Adipocyte (in vitro differentiated cells): Measurements from ENCODE around the gene OR52N1.

ENCODE experiments used
- DNase-seq: peaks from one replicate; pipeline ENCODE4 v3.0.0-alpha.2; 2015; ENCODE audit warnings: low read depth
- H3K27me3 ChIP-seq: replicated peaks from 2 replicates; pipeline ENCODE4 v1.7.0; 2013; ENCODE audit warnings: mild to moderate bottlenecking, low read length, moderate library complexity; ENCODE audit not compliant: control insufficient read depth, insufficient read depth
- H3K36me3 ChIP-seq: 2 replicates; pipeline ENCODE4 v1.7.0; 2013; ENCODE audit warnings: low read length, mild to moderate bottlenecking, moderate library complexity; ENCODE audit not compliant: control insufficient read depth, insufficient read depth, severe bottlenecking
- H3K4me1 ChIP-seq: 2 replicates; pipeline ENCODE4 v1.7.0; 2013; ENCODE audit warnings: mild to moderate bottlenecking, low read length, moderate library complexity; ENCODE audit not compliant: control insufficient read depth, insufficient read depth
- H3K4me3 ChIP-seq: 2 replicates; pipeline ENCODE4 v1.7.0; 2013; ENCODE audit warnings: mild to moderate bottlenecking, low read length, moderate library complexity
- H3K9ac ChIP-seq: 2 replicates; pipeline ENCODE4 v1.7.0; 2013; ENCODE audit warnings: mild to moderate bottlenecking, low read length, moderate library complexity
- H3K9me3 ChIP-seq: 2 replicates; pipeline ENCODE4 v1.7.0; 2013; ENCODE audit warnings: mild to moderate bottlenecking, low read length, moderate library complexity; ENCODE audit not compliant: control insufficient read depth

The OR52N1 gene

DNA sequence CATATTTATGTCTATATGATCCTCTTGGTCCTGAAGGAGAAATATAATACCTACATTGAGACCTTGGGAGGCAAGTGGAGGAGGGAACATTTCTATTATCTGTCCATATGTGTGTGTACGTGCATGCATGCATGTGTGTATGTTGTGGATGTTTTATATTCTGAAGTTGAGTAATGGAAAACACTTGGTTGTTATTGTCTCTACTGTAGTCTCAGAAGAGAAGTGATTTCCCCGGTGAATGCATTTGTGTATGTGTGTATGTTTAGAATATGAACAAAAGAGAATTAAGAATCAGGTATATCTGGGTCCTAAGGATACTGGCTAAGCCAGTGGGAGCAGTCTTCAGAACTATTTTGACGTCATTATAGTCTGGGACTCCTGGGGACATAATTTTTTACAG lies at the start of gene OR52N1:
OR52N1 (minus strand) TSS at position 101 of the 400 bp plus-strand sequence. CDS start 2,449 bp downstream, outside the sequence.
- Histone ChIP-seq H3K36me3 (no peaks in the 10 kb centered on the region), H3K4me1 (no peaks in the 10 kb centered on the region), H3K27me3 (peaks cover 3% of the 10 kb centered on the region), H3K9me3 (no peaks in the 10 kb centered on the region), H3K9ac (no peak within 1 kb of the TSS), H3K4me3 (no peak within 1 kb of the TSS)
- no peak for DNase-seq

DNA sequence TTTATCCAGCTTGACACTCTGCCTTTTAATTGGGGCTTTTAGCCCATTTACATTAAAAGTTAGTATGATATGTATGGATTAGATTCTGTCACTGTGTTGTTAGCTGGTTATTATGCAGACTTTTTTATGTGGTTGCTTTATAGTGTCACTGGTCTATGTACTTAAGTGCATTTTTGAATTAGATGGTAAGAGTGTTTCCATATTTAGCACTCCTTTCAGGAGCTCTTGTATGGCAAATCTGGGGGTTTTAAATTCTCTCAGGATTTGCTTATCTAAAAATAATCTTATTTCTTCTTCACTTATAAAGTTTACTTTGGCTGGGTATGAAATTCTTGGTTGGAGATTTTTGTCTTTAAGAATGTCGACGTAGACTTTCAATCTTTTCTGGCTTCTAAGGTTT lies 46.6 kb upstream of the OR52N1 start:
- peaks cover 4% of the 10 kb centered on the region for H3K27me3 ChIP-seq
- H3K9ac ChIP-seq: no peak overlapping the region
- H3K9me3 ChIP-seq: no peaks in the 10 kb centered on the region
- H3K4me3 ChIP-seq: no peak overlapping the region
- no peak for DNase-seq
- no peaks in the 10 kb centered on the region for H3K36me3 ChIP-seq
- no peaks in the 10 kb centered on the region for H3K4me1 ChIP-seq

DNA sequence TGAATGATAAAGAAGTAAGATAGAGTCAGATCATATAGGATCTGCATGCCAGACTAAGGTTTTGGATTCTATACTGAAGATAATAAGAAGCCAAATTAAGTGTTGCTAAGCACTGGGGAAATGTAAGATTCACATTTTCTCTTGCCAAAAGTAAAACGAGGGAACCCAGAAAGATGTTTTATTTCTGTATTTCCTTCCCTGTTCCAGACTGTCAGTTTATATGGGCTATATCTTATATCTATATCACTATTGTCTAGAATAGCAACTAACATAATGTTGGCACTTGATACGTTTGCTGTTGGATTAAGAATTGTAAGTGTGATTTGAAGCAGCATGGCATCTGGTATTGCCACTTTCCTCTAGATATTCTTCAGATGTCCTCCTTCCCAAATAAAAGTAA lies 42.4 kb upstream of the OR52N1 start:
- no peak overlapping the region for H3K9ac ChIP-seq
- H3K4me3 ChIP-seq: no peak overlapping the region
- DNase-seq: no peak
- peaks cover 4% of the 10 kb centered on the region for H3K27me3 ChIP-seq
- H3K4me1 ChIP-seq: peaks cover 8% of the 10 kb centered on the region
- H3K36me3 ChIP-seq: no peaks in the 10 kb centered on the region
- H3K9me3 ChIP-seq: no peaks in the 10 kb centered on the region

DNA sequence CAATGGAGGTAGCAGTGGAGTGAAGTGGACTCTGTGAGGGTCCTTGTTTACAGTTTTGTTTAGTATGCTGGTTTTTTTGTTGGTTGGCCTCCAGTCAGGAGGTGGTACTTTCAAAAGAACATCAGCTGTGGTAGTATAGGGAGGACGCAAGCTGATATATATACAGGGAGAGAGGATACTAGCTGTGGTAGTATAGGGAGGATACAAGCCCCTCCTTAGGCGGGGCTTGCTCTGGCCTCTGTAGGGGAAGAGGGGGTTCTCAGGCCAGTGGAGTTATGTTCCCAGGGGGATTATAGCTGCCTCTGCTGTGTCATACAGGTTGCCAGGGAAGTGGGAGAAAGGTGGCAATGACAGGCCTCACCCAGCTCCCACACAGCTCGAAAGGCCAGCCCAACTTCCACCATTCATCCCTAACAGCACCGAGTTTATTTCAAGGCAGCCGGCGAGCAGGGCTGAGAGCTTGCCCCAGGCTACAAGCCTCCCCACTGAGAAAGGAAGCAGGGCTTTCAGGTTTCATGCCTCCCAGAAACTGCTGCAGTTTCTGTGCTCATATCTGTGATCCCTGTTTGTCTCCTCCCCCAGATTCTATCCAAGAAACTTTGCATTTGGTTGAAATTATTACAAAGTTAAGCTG lies 40.2 kb upstream of the OR52N1 start:
- DNase-seq: no peak
- Histone ChIP-seq H3K9me3 (no peaks in the 10 kb centered on the region), H3K9ac (no peak overlapping the region), H3K36me3 (no peaks in the 10 kb centered on the region), H3K4me3 (no peak overlapping the region), H3K27me3 (peaks cover 4% of the 10 kb centered on the region), H3K4me1 (peaks cover 8% of the 10 kb centered on the region)

DNA sequence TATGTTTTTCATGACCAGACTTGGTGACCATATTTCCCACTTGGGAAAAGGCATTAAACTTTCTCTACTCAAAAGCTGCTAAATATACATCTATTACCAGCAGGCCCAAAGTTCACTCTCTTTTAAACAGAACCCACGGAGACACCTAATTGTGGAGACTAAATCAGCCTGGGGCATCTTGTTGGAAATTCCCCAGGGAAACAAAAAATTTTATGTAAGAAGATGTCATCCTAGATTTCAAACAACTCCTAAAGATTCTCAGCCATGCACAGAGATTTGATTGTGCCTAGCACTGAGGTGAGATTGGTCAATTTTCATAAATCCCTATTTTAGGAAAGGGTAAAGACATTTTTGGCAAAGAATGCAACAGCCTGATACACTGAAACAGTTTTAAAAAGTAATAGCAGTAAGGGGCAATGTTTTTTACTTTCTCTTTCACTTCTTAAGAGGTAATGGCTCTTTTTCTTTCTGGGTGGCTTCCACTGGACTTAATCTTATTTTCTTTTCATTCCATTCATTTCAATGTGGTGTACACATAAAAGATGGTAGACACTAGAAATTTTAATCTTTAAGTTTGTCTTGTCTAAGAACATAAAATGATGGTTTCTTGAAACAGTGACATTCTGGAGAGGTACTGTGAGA lies 27.3 kb upstream of the OR52N1 start:
- Histone ChIP-seq H3K27me3 (no peaks in the 10 kb centered on the region), H3K36me3 (no peaks in the 10 kb centered on the region), H3K9me3 (no peaks in the 10 kb centered on the region), H3K4me1 (peaks cover 7% of the 10 kb centered on the region), H3K9ac (no peak overlapping the region), H3K4me3 (no peak overlapping the region)
- peak; percentile 12 for DNase-seq

DNA sequence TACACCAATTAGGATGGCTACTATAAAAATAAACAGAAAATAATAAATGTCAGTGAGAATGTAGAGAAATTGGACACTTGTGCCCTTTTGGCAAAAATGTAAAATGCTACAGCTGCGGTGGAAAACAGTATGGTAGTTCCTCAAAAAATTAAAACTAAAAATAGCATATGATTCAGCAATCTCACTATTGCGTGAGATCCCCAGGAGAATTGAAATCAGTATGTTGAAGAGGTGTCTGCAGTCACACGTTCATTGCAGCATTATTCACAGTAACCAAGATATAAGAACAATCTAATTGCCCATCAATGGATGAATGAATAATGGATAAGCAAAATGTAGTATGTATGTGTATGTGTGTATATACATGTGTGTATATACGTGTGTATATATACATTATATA lies 24.5 kb upstream of the OR52N1 start:
- DNase-seq: no peak
- Histone ChIP-seq H3K4me3 (no peak overlapping the region), H3K36me3 (no peaks in the 10 kb centered on the region), H3K9me3 (no peaks in the 10 kb centered on the region), H3K9ac (no peak overlapping the region), H3K4me1 (peaks cover 7% of the 10 kb centered on the region), H3K27me3 (no peaks in the 10 kb centered on the region)

DNA sequence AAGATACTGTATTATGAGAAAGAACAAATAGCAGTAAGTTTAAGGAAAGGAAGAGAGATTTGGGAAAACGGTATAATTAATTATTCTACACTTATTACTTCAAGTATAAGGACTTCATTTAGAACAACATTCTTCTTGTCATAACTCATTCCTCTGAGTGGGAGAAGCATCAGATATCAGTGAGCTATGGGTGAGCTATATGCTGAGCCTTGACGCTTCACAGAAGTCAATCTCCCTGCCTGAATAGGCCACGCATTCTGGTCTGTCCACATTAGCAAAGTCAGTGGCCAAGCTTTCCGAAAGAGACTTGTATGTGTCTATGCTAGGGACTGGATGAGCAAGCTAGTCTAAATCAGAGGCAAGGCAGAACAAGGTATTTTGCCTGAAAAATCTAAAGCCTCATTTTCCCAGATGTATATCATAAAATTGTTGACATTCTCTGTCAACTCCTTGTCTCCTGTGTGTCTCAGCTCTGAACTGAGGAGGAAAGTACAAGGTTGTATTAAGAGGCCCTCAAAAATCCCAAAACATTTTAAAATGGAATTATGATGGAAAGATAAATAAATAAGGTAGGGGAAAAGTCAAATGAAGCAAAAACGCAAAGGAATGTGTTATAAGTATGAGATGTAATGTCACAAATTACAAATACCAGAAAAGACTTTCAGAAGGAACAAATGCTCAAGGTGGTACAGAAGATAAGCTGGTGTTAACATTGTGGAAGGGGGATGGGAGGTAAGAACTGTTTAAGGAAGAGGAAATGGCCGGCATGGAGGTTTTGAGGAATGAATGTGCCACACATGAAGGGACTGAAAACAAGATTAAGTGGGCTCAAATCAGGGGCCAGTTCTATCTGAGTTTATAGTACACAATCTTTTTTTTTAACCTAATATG lies 19.1 kb upstream of the OR52N1 start:
- DNase-seq: no peak

DNA sequence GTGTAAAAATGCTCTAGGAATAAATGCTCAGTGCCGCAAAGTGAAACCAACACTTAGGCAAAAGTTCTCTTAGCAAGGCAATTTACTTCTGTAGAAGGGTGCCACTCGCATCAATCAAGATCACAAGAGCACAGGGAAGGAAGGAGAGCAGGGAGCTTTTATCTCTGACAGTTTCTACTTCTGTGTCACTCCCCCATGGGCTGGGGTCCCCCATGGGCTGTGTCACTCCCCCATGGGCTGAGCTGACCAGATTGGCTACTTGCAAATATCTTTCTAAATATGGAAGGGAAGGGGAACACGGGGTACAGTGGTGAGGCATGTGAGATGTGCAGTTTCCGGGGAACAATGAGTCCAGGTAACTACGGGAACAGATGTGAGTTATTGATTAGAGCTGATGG lies 18.1 kb upstream of the OR52N1 start:
- Histone ChIP-seq H3K27me3 (no peaks in the 10 kb centered on the region), H3K9ac (peak overlapping the region; percentile 79), H3K4me3 (peak overlapping the region; percentile 88), H3K9me3 (peaks cover 3% of the 10 kb centered on the region), H3K4me1 (peaks cover 8% of the 10 kb centered on the region), H3K36me3 (no peaks in the 10 kb centered on the region)
- peak; percentile 2 for DNase-seq

More for the DNA sequence above, 19.1 kb upstream of the OR52N1 start:
- H3K36me3 ChIP-seq: no peaks in the 10 kb centered on the region
- no peaks in the 10 kb centered on the region for H3K9me3 ChIP-seq
- H3K9ac ChIP-seq: no peak overlapping the region
- H3K4me3 ChIP-seq: no peak overlapping the region
- no peaks in the 10 kb centered on the region for H3K27me3 ChIP-seq
- peaks cover 9% of the 10 kb centered on the region for H3K4me1 ChIP-seq

DNA sequence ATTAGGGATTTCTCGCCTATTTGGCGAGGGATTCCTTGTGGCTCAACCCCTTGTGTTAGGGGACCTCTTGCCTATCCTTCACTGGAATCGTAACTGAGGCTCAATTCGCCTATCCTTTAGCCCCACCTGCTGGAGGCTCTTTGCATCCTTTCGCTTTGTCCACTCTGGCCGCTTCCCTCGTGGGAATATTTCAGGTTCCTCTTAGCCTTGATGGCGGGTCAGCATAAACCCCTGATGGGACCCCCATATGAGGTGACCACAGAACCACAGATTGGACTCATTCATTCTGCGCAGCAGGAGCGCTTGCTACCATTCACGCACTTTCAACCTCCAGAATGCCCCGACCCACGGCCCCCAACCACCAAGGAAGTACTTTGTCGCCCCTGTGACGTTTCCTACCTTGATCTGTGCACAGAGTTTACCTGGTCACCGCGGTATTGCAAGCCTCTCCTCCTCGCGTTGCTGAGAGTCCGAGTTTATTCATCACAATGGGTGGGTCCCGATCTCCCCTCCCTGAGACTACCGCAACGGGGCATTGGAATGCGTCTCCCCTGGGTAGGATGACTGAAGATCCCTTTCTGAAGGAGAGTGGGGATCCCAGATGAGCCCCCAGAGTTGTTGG lies 17.5 kb upstream of the OR52N1 start, which contains the start of gene OR52N2:
OR52N2 (plus strand) TSS at position 425 of the 622 bp plus-strand sequence. CDS start 11,412 bp downstream, outside the sequence.
- H3K27me3 ChIP-seq: no peaks in the 10 kb centered on the region
- H3K4me3 ChIP-seq: peak within 1 kb of the TSS; percentile 88
- peak within 1 kb of the TSS; percentile 79 for H3K9ac ChIP-seq

DNA sequence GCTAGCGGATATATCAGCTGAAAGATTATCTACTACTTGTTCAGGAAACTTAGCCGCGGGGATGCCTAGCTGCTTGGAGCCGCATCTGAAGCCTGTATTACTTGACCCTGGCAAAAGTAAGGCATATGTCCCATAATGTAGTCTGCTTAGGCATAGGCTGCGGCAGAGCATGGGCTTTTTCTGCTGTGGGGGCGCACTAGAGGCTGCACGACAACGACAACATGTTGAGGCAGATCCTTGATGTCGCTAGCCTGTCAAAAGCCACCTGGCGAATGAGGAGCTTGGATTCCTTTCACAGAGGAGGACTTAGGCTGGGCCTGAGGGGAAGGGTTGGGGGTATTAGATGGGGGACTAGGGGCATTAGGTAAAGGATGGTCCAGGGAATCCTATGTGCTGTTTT lies 16.5 kb upstream of the OR52N1 start:
- H3K27me3 ChIP-seq: no peaks in the 10 kb centered on the region
- peaks cover 13% of the 10 kb centered on the region for H3K9me3 ChIP-seq
- H3K9ac ChIP-seq: no peak overlapping the region
- H3K4me1 ChIP-seq: peaks cover 8% of the 10 kb centered on the region
- no peak for DNase-seq
- no peaks in the 10 kb centered on the region for H3K36me3 ChIP-seq
- H3K4me3 ChIP-seq: no peak overlapping the region

More for the DNA sequence above, 17.5 kb upstream of the OR52N1 start, which contains the start of gene OR52N2:
- DNase-seq: peak; percentile 92
- peaks cover 8% of the 10 kb centered on the region for H3K4me1 ChIP-seq
- H3K9me3 ChIP-seq: peaks cover 9% of the 10 kb centered on the region
- no peaks in the 10 kb centered on the region for H3K36me3 ChIP-seq

DNA sequence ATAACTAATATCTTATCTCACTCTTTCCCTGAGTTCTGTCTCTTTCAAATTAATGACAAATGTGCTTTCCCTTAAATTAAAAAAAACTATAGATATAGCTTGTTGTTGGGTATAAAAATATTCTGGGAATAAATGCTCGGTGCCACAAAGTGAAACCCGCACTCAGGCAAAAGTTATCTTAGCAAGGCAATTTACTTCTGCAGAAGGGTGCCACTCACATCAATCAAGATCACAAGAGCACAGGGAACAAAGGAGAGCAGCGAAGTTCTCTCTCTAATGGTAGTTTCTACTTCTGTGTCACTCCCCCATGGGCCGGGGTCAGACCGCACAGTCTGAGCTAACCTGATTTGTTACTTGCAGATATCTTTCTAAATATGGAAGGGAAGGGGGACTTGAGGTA lies 12.9 kb upstream of the OR52N1 start:
- Histone ChIP-seq H3K27me3 (no peaks in the 10 kb centered on the region), H3K4me1 (peaks cover 8% of the 10 kb centered on the region), H3K36me3 (no peaks in the 10 kb centered on the region), H3K9ac (no peak overlapping the region), H3K9me3 (peaks cover 13% of the 10 kb centered on the region), H3K4me3 (no peak overlapping the region)
- DNase-seq: no peak
